GM12878 (cell line): ENCODE results near the gene VAC14.

Experiments used
- BMI1 ChIP-seq: fragments of 450-650 bp; IDR thresholded peaks from 2 replicates; pipeline ENCODE4 v1.6.1; 2016; ENCODE audit warnings: mild to moderate bottlenecking, moderate library complexity, borderline replicate concordance
- CEBPB ChIP-seq, 2 experiments: fragments of 150-350 bp in 1 of 2; IDR thresholded peaks; 2 replicates each; pipeline ENCODE4 v1.6.1; 2012 to 2014; ENCODE audit warnings: low read depth in 2 of 2, low read length in 2 of 2, borderline replicate concordance in 1 of 2, inconsistent platforms in 1 of 2
- E4F1 ChIP-seq: fragments of 450-650 bp; IDR thresholded peaks from 2 replicates; pipeline ENCODE4 v1.6.1; 2018; ENCODE audit warnings: borderline replicate concordance, mild to moderate bottlenecking; ENCODE audit not compliant: partially characterized antibody
- EZH2 ChIP-seq: IDR thresholded peaks from 2 replicates; pipeline ENCODE4 v1.6.1; 2012; ENCODE audit warnings: low read depth, mild to moderate bottlenecking, control low read depth, inconsistent platforms, low read length, borderline replicate concordance; ENCODE audit not compliant: control insufficient read depth
- HDAC2 ChIP-seq: fragments of 200-600 bp; sonication (generic); IDR thresholded peaks from 2 replicates; pipeline ENCODE4 v1.6.1; 2017
- MYC ChIP-seq: IDR thresholded peaks from 2 replicates; pipeline ENCODE4 v1.6.1; 2011; ENCODE audit warnings: mild to moderate bottlenecking, low read length, moderate library complexity, inconsistent platforms; ENCODE audit not compliant: insufficient read depth, insufficient replicate concordance, insufficient read length, severe bottlenecking
- NFXL1 ChIP-seq: fragments of 450-650 bp; IDR thresholded peaks from 2 replicates; pipeline ENCODE4 v1.6.1; 2017; ENCODE audit warnings: antibody characterized with exemption, mild to moderate bottlenecking, borderline replicate concordance
- POLR2AphosphoS5 ChIP-seq: IDR thresholded peaks from 2 replicates; pipeline ENCODE4 v1.6.1; 2011; ENCODE audit warnings: mild to moderate bottlenecking, low read length, inconsistent platforms
- RCOR1 ChIP-seq: conservative IDR thresholded peaks from 2 replicates; pipeline ENCODE4 v1.6.1; 2012; ENCODE audit warnings: low read depth, low read length, improper control_type of control experiment
- TARDBP ChIP-seq: IDR thresholded peaks from 2 replicates; pipeline ENCODE4 v1.6.1; 2016; ENCODE audit warnings: borderline replicate concordance
- TF ChIP-seq, protein P1 (sequence below), 3 experiments: IDR thresholded peaks in 2 of 3; conservative IDR thresholded peaks in 1 of 3; 2 replicates each; pipeline ENCODE4 v1.5.1; 2011; ENCODE audit warnings: low read depth in 3 of 3, low read length in 3 of 3, mild to moderate bottlenecking in 3 of 3, control low read depth in 2 of 3, moderate library complexity in 2 of 3, inconsistent platforms in 1 of 3, mixed read lengths in 1 of 3; ENCODE audit not compliant: control insufficient read depth in 2 of 3, insufficient read depth in 1 of 3; ENCODE audit errors: extremely low read depth in 1 of 3
- TF ChIP-seq, protein P2 (sequence below): fragments of 450-650 bp; IDR thresholded peaks from 2 replicates; pipeline ENCODE4 v1.6.1; 2017; ENCODE audit warnings: mild to moderate bottlenecking, low read depth, inconsistent platforms; ENCODE audit not compliant: poor library complexity, severe bottlenecking

DNA sequence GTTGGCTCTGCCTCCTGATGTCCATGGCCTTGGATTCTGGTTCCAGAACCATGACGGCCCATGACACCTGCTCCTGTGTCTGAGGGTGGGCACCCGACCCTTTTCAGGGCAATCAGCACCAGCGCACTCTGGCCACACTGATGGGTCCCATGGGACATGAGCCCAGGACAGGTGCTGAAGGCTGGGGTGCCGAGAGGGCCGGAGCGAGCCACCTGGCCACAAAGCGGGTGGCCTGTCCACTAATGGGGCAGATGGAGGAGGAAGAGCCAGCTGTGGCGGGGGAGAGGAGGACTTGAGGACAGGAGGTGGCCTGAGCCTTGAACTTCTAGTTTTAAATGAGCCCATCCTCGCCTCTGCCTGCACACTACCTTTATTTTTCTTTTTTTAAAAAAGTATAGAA, 83.9 kb downstream of the VAC14 start:
- TF ChIP-seq RCOR1: no peak
- no peak for TF ChIP-seq BMI1
- TF ChIP-seq E4F1: no peak
- TF ChIP-seq, protein P1, sequence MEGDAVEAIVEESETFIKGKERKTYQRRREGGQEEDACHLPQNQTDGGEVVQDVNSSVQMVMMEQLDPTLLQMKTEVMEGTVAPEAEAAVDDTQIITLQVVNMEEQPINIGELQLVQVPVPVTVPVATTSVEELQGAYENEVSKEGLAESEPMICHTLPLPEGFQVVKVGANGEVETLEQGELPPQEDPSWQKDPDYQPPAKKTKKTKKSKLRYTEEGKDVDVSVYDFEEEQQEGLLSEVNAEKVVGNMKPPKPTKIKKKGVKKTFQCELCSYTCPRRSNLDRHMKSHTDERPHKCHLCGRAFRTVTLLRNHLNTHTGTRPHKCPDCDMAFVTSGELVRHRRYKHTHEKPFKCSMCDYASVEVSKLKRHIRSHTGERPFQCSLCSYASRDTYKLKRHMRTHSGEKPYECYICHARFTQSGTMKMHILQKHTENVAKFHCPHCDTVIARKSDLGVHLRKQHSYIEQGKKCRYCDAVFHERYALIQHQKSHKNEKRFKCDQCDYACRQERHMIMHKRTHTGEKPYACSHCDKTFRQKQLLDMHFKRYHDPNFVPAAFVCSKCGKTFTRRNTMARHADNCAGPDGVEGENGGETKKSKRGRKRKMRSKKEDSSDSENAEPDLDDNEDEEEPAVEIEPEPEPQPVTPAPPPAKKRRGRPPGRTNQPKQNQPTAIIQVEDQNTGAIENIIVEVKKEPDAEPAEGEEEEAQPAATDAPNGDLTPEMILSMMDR (IDR thresholded peaks at IDR 0.05 in 2 of 3, conservative IDR thresholded peaks at IDR 0.05 in 1 of 3; ENCODE audit: control insufficient read depth in 2 of 3, extremely low read depth in 1 of 3, insufficient read depth in 1 of 3, low read depth in 3 of 3, low read length in 3 of 3): no peak
- TF ChIP-seq, protein P2, sequence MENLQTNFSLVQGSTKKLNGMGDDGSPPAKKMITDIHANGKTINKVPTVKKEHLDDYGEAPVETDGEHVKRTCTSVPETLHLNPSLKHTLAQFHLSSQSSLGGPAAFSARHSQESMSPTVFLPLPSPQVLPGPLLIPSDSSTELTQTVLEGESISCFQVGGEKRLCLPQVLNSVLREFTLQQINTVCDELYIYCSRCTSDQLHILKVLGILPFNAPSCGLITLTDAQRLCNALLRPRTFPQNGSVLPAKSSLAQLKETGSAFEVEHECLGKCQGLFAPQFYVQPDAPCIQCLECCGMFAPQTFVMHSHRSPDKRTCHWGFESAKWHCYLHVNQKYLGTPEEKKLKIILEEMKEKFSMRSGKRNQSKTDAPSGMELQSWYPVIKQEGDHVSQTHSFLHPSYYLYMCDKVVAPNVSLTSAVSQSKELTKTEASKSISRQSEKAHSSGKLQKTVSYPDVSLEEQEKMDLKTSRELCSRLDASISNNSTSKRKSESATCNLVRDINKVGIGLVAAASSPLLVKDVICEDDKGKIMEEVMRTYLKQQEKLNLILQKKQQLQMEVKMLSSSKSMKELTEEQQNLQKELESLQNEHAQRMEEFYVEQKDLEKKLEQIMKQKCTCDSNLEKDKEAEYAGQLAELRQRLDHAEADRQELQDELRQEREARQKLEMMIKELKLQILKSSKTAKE: no peak
- no peak for TF ChIP-seq TARDBP
- TF ChIP-seq EZH2: no peak
- no peak for TF ChIP-seq CEBPB (IDR thresholded peaks at IDR 0.05; ENCODE audit: borderline replicate concordance in 1 of 2, low read depth in 2 of 2, low read length in 2 of 2)
- no peak for TF ChIP-seq HDAC2
- TF ChIP-seq MYC: no peak
- no peak for TF ChIP-seq NFXL1
- TF ChIP-seq POLR2AphosphoS5: no peak
